Brain microvascular endothelial cell (primary cell): Measurements from ENCODE around the gene ZFYVE28.

Source experiments
- DNase-seq: peaks from one replicate; pipeline ENCODE4 v3.0.0-alpha.2; 2020
- H3K27ac ChIP-seq: fragments of 250-450 bp; sonication (Bioruptor Pico); 2 replicates; pipeline ENCODE4 v1.5.1; 2020; ENCODE audit warnings: mild to moderate bottlenecking, moderate library complexity
- H3K27me3 ChIP-seq: fragments of 250-450 bp; sonication (Bioruptor Pico); replicated peaks from 2 replicates; pipeline ENCODE4 v1.5.1; 2020; ENCODE audit warnings: mild to moderate bottlenecking
- H3K36me3 ChIP-seq: fragments of 250-450 bp; sonication (Bioruptor Pico); replicated peaks from 2 replicates; pipeline ENCODE4 v1.5.1; 2020; ENCODE audit warnings: mild to moderate bottlenecking
- H3K4me3 ChIP-seq: 2 replicates; pipeline ENCODE4 v1.5.1; 2011; ENCODE audit warnings: low read depth, mild to moderate bottlenecking, control low read depth, low read length, moderate library complexity
- CTCF ChIP-seq: IDR thresholded peaks from 2 replicates; pipeline ENCODE4 v1.5.1; 2011; ENCODE audit warnings: low read depth, mild to moderate bottlenecking, moderate library complexity, low read length, control low read depth, inconsistent platforms; ENCODE audit errors: missing control alignments
- in situ Hi-C: cut with HindIII; loops from 2 replicates; pipeline ENCODE4 v1.10.0; 2017; ENCODE audit warnings: low sequenced_read_pairs, low pct_ligation_motif_present

ZFYVE28 gene

GRCh38 chr4:2360396-2360730 lies 58.1 kb downstream of the ZFYVE28 start:
- H3K4me3 ChIP-seq: no peak overlapping the region
- DNase-seq: no peak
- no peak for TF ChIP-seq CTCF
- no peak overlapping the region for H3K27ac ChIP-seq
- in situ Hi-C loops: no loop called here
- H3K36me3 ChIP-seq: no peaks in the 10 kb centered on the region
- no peaks in the 10 kb centered on the region for H3K27me3 ChIP-seq

GRCh38 chr4:2359591-2360395 lies 58.7 kb downstream of the ZFYVE28 start:
- TF ChIP-seq CTCF: no peak
- H3K4me3 ChIP-seq: no peak overlapping the region
- in situ Hi-C loops: no loop called here
- no peaks in the 10 kb centered on the region for H3K36me3 ChIP-seq
- DNase-seq: no peak
- H3K27me3 ChIP-seq: no peaks in the 10 kb centered on the region
- H3K27ac ChIP-seq: no peak overlapping the region

DNA sequence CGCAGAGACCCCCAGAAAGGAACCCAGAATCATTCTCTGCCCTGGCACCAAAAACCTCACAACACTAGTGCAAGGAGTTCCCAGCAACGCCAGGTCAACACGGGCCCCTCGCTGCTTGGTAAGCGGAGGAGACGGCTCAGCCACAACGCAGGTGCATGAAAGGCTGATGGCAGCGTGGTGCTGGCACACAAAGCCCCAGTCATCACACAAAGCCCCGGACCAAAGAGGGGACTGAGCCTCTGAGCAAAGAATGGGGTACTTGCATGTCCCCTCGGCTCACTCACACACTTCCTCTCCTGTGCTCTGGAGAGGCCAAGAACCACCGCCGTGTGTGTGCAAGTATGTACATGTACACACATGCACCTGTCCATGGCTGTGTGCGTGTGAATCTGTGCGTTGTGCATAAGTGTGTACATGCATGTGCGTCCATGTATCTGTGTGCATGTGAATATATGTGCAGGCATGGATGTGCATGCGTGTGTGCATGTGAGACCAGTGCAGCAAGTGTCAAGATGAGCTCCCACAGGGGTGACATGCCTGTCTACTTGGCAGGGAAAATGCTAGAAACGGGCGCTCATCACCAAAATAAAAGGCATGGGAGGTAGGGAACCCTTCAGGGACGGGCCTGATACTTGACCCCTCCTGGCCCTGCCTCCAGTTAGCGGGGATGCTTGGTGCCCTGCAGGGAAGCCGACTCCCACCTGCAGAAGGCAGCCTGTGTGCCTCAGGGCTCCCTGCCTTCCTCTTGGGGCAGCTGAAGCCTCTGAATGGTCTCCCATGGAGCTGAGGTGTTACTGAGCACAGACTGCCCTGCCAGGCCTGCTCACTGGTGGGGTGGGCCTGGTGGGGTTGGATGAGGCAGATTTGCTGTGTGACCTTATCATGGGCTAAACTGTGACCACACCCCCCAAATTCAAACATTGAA lies 60.4 kb downstream of the ZFYVE28 start:
- Histone ChIP-seq H3K4me3 (no peak overlapping the region), H3K36me3 (no peaks in the 10 kb centered on the region), H3K27ac (no peak overlapping the region), H3K27me3 (no peaks in the 10 kb centered on the region)
- no peak for DNase-seq
- no peak for TF ChIP-seq CTCF
- in situ Hi-C loops: no loop called here

- H3K4me3 ChIP-seq: no peak overlapping the region
- in situ Hi-C loops: no loop called here
- H3K27me3 ChIP-seq: no peaks in the 10 kb centered on the region
- no peaks in the 10 kb centered on the region for H3K36me3 ChIP-seq
- no peak overlapping the region for H3K27ac ChIP-seq
- no peak for DNase-seq
- no peak for TF ChIP-seq CTCF
Measured at GRCh38 chr4:2356123-2357069, 62.0 kb downstream of the ZFYVE28 start.

DNA sequence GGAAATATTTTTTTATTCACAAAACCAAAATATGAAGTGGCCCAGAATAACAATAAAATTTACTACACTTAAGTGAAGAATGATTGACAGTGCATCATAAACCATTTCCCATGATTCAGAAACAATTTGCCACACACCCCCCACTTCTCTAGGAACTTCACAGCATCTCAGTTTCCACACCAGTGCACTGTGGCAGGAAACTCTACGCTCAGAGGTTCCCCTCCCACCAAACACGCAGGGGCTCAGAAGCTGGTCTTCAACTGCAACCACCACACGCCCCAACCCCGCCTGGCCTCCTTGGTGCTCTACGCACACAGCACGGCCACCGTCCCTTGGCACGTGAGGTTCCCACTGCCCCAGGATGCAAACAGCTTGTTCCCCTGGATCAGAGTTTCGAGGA lies 63.7 kb downstream of the ZFYVE28 start:
- no peak for TF ChIP-seq CTCF
- Histone ChIP-seq H3K27ac (no peak overlapping the region), H3K36me3 (no peaks in the 10 kb centered on the region), H3K4me3 (no peak overlapping the region), H3K27me3 (no peaks in the 10 kb centered on the region)
- in situ Hi-C loops: no loop called here
- DNase-seq: no peak
